Erythroblast (primary cell): ENCODE measurements around the gene HOXD12.

Source experiments
- DNase-seq, 2 experiments: peaks; one replicate each; lab custom pipeline; 2025; lab: John Stamatoyannopoulos, UW
- GATA1 ChIP-seq: IDR thresholded peaks from 2 replicates; pipeline ENCODE4 v1.6.1; 2011; ENCODE audit warnings: low read depth, mild to moderate bottlenecking, control low read depth, low read length, moderate library complexity
- POLR2A ChIP-seq: IDR thresholded peaks from 2 replicates; pipeline ENCODE4 v1.6.1; 2011; ENCODE audit warnings: mild to moderate bottlenecking, low read length

The HOXD12 gene

GRCh38 chr2:176120364-176121189, 21.0 kb downstream of the HOXD12 start:
- DNase-seq = no peak
- TF ChIP-seq POLR2A = no peak
- TF ChIP-seq GATA1 = no peak

GRCh38 chr2:176121190-176122051, 21.8 kb downstream of the HOXD12 start:
- TF ChIP-seq GATA1 (no peak), POLR2A (no peak)
- no peak for DNase-seq

GRCh38 chr2:176122052-176122682, 22.6 kb downstream of the HOXD12 start:
- TF ChIP-seq POLR2A = no peak
- no peak for TF ChIP-seq GATA1
- DNase-seq = peak; percentile 25 to 27

- TF ChIP-seq GATA1 = no peak
- TF ChIP-seq POLR2A = no peak
- no peak for DNase-seq
Observed at GRCh38 chr2:176122683-176123410, 23.3 kb downstream of the HOXD12 start, which contains the start of gene HOXD9. Gene HOXD9 (plus strand): TSS chr2:176122719. CDS start chr2:176122769, 50 bp downstream.

GRCh38 chr2:176123411-176124109, 24.0 kb downstream of the HOXD12 start:
- TF ChIP-seq POLR2A = no peak
- TF ChIP-seq GATA1 = no peak
- DNase-seq = no peak

GRCh38 chr2:176124110-176124946, 24.7 kb downstream of the HOXD12 start:
- TF ChIP-seq GATA1 = no peak
- TF ChIP-seq POLR2A = no peak
- no peak for DNase-seq

- TF ChIP-seq GATA1 (no peak), POLR2A (no peak)
- no peak for DNase-seq
Observed at GRCh38 chr2:176124947-176125771, 25.6 kb downstream of the HOXD12 start.

GRCh38 chr2:176125772-176126054, 26.1 kb downstream of the HOXD12 start:
- DNase-seq = no peak
- TF ChIP-seq POLR2A (no peak), GATA1 (no peak)

GRCh38 chr2:176126929-176127773, 27.6 kb downstream of the HOXD12 start:
- peak; percentile 61 to 83 for DNase-seq
- TF ChIP-seq POLR2A (no peak), GATA1 (no peak)

- no peak for DNase-seq
- TF ChIP-seq POLR2A = no peak
- TF ChIP-seq GATA1 = no peak
Observed at GRCh38 chr2:176127774-176128072, 28.1 kb downstream of the HOXD12 start.
